GM15510 (cell line): ENCODE results near the gene PHF13.

ENCODE experiments used
- POLR2A ChIP-seq: IDR thresholded peaks from 3 replicates; pipeline ENCODE4 v1.6.1; 2011; ENCODE audit warnings: borderline replicate concordance; ENCODE audit not compliant: insufficient read length; ENCODE audit errors: extremely low read depth

PHF13 gene

GRCh38 chr1:6614019-6614928 is 743 bp downstream of the PHF13 start:
- no peak for TF ChIP-seq POLR2A

GRCh38 chr1:6614929-6615785 is 1.6 kb downstream of the PHF13 start:
- TF ChIP-seq POLR2A, result no peak

DNA sequence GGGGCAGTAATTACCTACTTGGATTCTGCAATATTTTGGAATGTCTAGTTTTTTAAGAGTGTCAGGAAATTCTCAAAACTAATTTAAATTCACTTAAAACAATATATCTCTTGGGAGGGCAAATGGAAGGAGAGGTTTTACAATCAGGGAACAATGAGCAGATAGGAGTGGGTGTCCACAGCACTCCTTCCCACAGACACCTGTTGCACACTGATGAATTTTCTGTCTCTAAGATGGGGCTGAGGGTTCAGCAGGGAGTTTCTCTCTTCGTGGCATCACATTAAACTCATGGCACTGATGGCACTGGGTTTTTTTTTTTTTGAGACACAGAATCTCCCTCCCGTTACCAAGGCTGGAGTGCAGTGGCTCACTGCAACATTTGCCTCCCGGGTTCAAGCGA is 5.5 kb downstream of the PHF13 start:
- TF ChIP-seq POLR2A, result no peak

DNA sequence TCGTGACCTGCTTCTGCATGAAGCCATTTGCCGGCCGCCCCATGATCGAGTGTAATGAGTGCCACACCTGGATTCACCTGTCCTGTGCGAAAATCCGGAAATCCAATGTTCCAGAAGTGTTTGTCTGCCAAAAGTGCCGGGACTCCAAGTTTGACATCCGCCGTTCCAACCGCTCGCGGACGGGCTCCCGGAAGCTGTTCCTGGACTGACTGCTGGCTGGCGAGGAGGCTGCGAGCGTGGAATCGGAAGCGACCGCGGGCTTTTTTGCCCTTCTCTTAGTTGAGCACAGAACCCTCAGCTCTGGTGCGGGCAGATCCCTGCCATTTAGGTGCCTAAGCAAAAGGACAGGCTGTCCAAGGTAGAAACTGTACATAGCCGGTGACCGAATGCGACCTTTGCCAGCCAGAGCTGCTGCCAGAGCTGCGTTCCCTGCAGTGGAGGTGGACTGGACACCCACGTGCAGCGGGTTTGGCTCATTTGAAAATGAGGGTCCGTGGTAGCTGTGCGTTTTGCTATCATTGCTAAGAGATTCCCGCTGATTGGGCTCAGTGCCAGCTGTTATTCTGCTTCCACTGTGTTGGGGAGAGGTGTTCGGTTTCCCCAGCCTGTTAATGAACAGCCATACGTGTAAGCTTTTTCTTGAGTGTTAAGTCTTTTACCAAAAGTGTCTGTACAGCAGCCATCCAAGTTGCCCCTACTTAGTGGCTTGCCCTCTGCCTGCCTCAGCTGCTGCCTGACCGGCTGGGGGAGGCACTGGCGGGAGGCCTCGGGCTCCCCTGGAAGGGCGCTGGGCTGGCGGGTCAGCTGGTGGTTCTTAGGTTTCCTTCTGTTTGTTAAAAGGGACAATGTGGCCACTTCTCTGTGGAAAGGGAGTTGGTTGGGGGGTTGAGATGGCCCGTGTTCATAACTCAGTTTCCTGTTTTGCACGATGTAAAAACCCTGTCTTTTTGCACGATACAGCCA is 8.2 kb downstream of the PHF13 start:
- TF ChIP-seq POLR2A, result no peak

DNA sequence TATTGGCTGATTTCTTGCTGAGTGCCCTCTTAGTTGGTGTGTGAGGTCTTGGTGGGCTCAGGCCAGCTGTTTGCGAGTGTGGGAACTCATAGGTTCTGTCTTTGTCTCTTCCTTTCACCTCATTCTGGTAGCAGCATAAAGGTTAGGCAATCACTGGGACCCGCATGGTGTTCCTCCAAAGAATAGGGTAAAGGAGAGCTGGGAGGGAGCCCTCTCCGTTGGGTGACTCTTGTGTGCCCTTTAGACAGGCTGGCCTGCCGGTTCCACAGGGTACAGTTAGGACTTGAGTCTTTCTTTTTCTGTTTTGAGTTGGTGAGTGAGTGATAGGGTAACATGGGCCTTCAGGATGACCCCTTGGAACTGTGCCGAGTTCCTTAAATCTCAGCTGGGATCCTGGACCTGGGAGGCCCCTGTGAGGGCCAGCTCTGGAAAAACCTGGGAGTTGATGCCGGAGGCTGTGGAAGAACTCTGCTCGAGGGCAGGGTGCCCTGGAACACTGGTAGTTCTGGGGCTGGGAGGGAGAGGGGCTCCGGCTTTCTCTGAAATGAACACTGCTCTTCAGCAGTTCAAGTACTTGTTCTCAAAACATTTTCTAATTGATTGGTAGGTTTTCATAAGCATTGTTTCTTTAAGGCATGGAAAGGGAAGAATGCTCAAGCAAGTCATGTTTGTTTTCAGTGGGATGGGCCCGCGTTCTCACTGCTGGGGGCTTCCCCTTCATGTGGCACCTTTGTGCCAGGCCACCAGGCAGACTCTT is 9.0 kb downstream of the PHF13 start:
- no peak for TF ChIP-seq POLR2A

DNA sequence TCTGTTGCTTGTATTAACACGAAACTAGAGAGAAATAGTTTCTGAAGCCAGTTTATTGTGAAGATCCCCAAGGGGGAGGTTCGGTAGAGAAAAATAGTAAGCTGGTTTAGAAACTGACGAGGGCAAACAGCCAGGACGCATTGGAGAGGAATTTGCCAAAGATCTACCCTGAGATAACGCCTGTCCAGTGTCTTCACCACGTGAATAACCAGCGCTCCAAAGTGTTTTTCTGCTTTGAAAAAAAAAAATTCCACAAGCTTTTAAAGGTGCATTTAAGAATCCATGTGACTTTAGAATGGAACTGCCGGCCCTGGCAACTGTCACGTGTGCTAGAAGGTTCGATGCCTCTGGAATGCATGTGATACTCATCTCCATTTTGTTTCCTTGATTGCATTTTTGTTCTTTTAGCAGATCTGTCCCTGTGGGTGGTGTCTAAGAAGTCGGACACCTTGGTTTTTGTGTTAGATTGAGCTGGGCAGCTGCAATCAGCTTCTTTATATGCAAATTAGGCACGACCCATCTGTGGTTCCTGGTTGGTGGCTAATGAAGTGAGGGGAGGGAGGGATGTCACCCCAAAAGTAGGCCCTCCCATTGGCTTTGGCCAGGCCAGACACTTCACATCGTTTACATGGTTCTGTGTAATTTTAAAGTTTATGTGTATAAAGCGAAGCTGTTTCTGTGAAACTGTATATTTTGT is 9.9 kb downstream of the PHF13 start:
- no peak for TF ChIP-seq POLR2A

- TF ChIP-seq POLR2A, result peak; percentile 49
Measured at GRCh38 chr1:6624710-6625583, 11.4 kb downstream of the PHF13 start, which contains the start of gene THAP3. Gene THAP3, plus strand, starts transcription at chr1:6624868. Its CDS starts 351 bp downstream, at chr1:6625219.

DNA sequence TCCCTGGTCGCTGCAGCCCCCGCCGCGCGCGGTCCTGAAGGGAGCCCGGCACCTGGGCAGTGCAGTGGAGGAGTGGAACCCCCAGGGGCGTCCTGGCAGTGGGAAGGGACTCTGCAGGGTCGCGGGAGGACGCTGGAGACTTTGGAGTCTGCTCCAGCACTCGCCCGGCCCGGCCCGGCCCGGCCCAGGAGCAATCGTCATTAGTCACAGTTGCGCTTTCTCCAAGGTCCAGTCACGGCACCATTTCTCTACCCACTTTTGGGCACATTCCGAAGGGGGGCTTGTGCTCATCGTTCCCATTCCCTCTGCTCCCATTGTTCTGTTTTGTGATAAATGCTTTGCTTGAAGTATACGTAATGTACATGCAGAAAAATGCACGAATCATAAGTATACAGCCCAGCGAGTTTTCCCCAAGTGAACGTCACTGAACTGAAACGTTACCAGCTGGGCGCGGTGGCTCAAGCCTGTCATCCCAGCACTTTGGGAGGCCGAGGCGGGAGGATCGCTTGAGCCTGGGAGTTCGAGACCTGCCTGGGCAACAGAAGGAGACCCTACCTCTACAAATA is 12.1 kb downstream of the PHF13 start:
- TF ChIP-seq POLR2A, result no peak

- TF ChIP-seq POLR2A, result no peak
Measured at GRCh38 chr1:6627031-6627430, 13.5 kb downstream of the PHF13 start.

DNA sequence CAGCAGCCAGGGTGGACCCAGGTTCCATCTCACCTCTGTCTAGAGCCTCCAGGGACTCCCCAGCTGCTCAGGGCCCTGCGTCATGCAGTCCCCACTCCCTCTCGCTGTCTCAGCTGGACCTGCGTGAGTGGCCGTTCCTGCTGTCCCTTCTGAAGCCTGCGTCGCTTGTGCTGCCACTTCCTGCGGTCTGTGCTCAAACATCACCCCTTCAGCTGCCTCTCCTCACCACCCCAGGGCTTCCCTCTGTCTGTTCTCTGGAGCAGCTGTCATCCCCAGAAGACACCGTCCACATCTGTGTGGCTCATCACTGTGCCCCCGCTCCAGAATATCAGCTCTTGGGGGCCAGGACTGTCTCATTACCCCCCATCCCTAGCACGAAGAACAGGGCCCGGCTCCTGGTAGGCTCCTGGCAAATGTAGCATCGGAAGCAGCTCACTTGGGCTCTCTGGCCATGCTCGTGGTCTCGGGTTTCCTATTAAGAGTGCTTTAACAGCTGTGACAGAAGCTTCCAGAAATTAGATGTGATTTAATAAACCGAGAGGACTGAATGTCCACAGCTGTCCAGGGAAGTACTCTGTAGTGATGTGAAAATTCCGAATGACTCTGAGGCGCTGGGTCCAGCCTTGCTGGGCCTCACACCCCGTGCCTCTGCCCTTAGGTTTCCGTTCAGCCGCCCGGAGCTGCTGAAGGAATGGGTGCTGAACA is 14.5 kb downstream of the PHF13 start:
- no peak for TF ChIP-seq POLR2A

GRCh38 chr1:6628971-6629479 is 15.5 kb downstream of the PHF13 start:
- no peak for TF ChIP-seq POLR2A

GRCh38 chr1:6630027-6630426 is 16.5 kb downstream of the PHF13 start:
- no peak for TF ChIP-seq POLR2A

DNA sequence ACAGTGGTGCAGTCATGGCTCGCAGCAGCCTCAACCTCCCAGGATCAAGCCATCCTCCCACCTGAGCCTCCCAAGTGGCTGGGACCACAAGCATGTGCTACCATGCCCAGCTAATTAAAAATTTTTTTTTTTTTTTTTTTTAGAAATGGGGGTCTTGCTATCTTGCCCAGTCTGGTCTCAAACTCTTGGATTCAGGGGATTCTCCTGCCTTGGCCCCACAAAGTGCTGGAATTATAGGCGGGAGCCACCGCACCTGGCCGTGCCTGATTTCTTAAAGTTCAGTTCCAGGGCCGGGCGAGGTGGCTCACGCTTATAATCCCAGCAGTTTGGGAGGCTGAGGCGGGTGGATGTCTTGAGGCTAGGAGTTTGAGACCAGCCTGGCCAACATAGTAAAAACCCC is 17.5 kb downstream of the PHF13 start:
- no peak for TF ChIP-seq POLR2A
